ENCODE results near the gene CLSTN3. TPM values are rescaled to one million over a fixed set of nuclear protein-coding genes. Genes with fewer than 3 reads are reported as not detected.

Gene CLSTN3
- total and polyA plus RNA-seq, 4 donors, result 6.1 to 37.2 (median 26.8) TPM

DNA sequence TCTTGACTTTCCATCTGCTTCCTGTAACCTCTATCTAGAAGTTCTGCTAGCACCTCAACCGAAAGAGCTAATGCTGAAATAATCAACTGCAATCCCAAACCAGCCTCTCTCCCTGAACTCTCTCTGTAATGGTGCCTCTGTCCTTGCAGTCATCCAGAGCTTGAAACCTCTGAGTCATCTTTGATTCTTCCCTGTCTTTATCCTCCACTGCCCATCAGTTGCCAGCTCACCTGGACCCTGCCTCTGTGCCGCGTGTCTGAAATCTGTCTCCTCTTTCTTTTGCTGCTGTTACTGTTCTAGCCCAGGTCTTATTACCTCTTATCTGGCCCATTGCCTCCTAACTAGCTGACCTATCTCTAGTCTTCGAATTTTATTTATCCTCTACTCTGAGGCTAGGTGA lies 15.5 kb downstream of the CLSTN3 start:
- H3K9ac ChIP-seq (ENCODE audit: low read depth in 1 of 2, low read length in 2 of 2), result no peak overlapping the region
- WGBS, result 86% methylated on average over 4 of the region's 4 CpGs
- H3K36me3 ChIP-seq (ENCODE audit: control insufficient read depth in 4 of 4, insufficient read depth in 3 of 4, low read depth in 1 of 4, low read length in 3 of 4), result peaks cover 4 to 48% (median 31%) of the 10 kb centered on the region in 4 donors
- DNase-seq (ENCODE audit: low spot score), result no peak
- H3K27ac ChIP-seq (ENCODE audit: low read depth in 1 of 2, low read length in 2 of 2), result no peak overlapping the region
- no peak overlapping the region for H3K4me3 ChIP-seq (ENCODE audit: low read depth in 1 of 3, low read length in 3 of 3)
- TF ChIP-seq RAD21 (IDR thresholded peaks at IDR 0.05) (no peak), SP1 (IDR thresholded peaks at IDR 0.05) (no peak), GABPA (IDR thresholded peaks at IDR 0.05 in 1 of 2, conservative IDR thresholded peaks at IDR 0.05 in 1 of 2) (no peak), FOXA2 (IDR thresholded peaks at IDR 0.05) (no peak), FOXA1 (IDR thresholded peaks at IDR 0.05) (no peak), HNF4A (conservative IDR thresholded peaks at IDR 0.05) (no peak), YY1 (IDR thresholded peaks at IDR 0.05) (no peak), EGR1 (IDR thresholded peaks at IDR 0.05; ENCODE audit: low read depth in 2 of 2) (no peak), TAF1 (conservative IDR thresholded peaks at IDR 0.05) (no peak), NR2F2 (IDR thresholded peaks at IDR 0.05) (no peak), HNF4G (IDR thresholded peaks at IDR 0.05) (no peak), CTCF (IDR thresholded peaks at IDR 0.05; ENCODE audit: low read depth, low read length, missing input control) (no peak)
- TF ChIP-seq, protein P1, sequence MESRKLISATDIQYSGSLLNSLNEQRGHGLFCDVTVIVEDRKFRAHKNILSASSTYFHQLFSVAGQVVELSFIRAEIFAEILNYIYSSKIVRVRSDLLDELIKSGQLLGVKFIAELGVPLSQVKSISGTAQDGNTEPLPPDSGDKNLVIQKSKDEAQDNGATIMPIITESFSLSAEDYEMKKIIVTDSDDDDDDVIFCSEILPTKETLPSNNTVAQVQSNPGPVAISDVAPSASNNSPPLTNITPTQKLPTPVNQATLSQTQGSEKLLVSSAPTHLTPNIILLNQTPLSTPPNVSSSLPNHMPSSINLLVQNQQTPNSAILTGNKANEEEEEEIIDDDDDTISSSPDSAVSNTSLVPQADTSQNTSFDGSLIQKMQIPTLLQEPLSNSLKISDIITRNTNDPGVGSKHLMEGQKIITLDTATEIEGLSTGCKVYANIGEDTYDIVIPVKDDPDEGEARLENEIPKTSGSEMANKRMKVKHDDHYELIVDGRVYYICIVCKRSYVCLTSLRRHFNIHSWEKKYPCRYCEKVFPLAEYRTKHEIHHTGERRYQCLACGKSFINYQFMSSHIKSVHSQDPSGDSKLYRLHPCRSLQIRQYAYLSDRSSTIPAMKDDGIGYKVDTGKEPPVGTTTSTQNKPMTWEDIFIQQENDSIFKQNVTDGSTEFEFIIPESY (IDR thresholded peaks at IDR 0.05), result no peak
- TF ChIP-seq, protein P2, sequence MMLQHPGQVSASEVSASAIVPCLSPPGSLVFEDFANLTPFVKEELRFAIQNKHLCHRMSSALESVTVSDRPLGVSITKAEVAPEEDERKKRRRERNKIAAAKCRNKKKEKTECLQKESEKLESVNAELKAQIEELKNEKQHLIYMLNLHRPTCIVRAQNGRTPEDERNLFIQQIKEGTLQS (IDR thresholded peaks at IDR 0.05), result no peak
- TF ChIP-seq, protein P3, sequence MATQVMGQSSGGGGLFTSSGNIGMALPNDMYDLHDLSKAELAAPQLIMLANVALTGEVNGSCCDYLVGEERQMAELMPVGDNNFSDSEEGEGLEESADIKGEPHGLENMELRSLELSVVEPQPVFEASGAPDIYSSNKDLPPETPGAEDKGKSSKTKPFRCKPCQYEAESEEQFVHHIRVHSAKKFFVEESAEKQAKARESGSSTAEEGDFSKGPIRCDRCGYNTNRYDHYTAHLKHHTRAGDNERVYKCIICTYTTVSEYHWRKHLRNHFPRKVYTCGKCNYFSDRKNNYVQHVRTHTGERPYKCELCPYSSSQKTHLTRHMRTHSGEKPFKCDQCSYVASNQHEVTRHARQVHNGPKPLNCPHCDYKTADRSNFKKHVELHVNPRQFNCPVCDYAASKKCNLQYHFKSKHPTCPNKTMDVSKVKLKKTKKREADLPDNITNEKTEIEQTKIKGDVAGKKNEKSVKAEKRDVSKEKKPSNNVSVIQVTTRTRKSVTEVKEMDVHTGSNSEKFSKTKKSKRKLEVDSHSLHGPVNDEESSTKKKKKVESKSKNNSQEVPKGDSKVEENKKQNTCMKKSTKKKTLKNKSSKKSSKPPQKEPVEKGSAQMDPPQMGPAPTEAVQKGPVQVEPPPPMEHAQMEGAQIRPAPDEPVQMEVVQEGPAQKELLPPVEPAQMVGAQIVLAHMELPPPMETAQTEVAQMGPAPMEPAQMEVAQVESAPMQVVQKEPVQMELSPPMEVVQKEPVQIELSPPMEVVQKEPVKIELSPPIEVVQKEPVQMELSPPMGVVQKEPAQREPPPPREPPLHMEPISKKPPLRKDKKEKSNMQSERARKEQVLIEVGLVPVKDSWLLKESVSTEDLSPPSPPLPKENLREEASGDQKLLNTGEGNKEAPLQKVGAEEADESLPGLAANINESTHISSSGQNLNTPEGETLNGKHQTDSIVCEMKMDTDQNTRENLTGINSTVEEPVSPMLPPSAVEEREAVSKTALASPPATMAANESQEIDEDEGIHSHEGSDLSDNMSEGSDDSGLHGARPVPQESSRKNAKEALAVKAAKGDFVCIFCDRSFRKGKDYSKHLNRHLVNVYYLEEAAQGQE (IDR thresholded peaks at IDR 0.05), result no peak
- TF ChIP-seq, protein P4, sequence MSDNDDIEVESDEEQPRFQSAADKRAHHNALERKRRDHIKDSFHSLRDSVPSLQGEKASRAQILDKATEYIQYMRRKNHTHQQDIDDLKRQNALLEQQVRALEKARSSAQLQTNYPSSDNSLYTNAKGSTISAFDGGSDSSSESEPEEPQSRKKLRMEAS (IDR thresholded peaks at IDR 0.05), result no peak
- H3K4me1 ChIP-seq (ENCODE audit: control insufficient read depth in 4 of 4, insufficient read depth in 4 of 4, low read length in 3 of 4), result peaks cover 3 to 30% (median 18%) of the 10 kb centered on the region in 4 donors
- no peaks in the 10 kb centered on the region for H3K27me3 ChIP-seq (ENCODE audit: control insufficient read depth in 4 of 4, insufficient read depth in 4 of 4, low read length in 3 of 4)
- no peaks in the 10 kb centered on the region for H3K9me3 ChIP-seq (ENCODE audit: control insufficient read depth in 4 of 4, low read length in 3 of 4)

DNA sequence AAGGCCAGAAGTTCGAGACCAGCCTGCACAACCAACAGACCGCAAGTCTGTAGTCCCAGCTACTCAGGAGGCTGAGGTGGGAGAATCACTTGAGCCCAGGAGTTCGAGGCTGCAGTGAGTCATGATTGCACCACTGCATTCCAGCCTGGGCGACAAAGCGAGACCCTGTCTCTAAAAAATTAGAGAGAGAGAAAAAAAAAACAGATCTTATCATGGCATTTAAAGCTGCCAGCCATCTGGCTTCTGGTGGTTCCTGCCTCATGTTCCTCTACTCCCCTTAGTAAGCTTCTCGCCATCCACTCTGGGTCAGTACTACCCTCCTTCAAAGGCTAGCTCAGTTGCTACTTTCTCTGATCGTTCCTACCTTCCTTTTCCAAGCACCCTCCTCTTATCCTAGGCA lies 16.1 kb downstream of the CLSTN3 start:
- 94% methylated on average over 7 of the region's 7 CpGs for WGBS
- no peaks in the 10 kb centered on the region for H3K27me3 ChIP-seq (ENCODE audit: control insufficient read depth in 4 of 4, insufficient read depth in 4 of 4, low read length in 3 of 4)
- no peak overlapping the region for H3K4me3 ChIP-seq (ENCODE audit: low read depth in 1 of 3, low read length in 3 of 3)
- no peak overlapping the region for H3K9ac ChIP-seq (ENCODE audit: low read depth in 1 of 2, low read length in 2 of 2)
- H3K9me3 ChIP-seq (ENCODE audit: control insufficient read depth in 4 of 4, low read length in 3 of 4), result no peaks in the 10 kb centered on the region
- H3K4me1 ChIP-seq (ENCODE audit: control insufficient read depth in 4 of 4, insufficient read depth in 4 of 4, low read length in 3 of 4), result peaks cover 3 to 35% (median 23%) of the 10 kb centered on the region in 4 donors
- peak overlapping the region in 1 of 2 donors; percentile 49 for H3K27ac ChIP-seq (ENCODE audit: low read depth in 1 of 2, low read length in 2 of 2)
- peaks cover 4 to 44% (median 31%) of the 10 kb centered on the region in 4 donors for H3K36me3 ChIP-seq (ENCODE audit: control insufficient read depth in 4 of 4, insufficient read depth in 3 of 4, low read depth in 1 of 4, low read length in 3 of 4)
- DNase-seq (ENCODE audit: low spot score), result no peak
- no peak for TF ChIP-seq SP1 (IDR thresholded peaks at IDR 0.05)
- TF ChIP-seq, protein P3 (IDR thresholded peaks at IDR 0.05), result no peak
- TF ChIP-seq, protein P1 (IDR thresholded peaks at IDR 0.05), result no peak
- TF ChIP-seq RXRA (IDR thresholded peaks at IDR 0.05), result no peak
- TF ChIP-seq FOXA1 (IDR thresholded peaks at IDR 0.05), result no peak
- TF ChIP-seq YY1 (IDR thresholded peaks at IDR 0.05), result no peak
- TF ChIP-seq, protein P2 (IDR thresholded peaks at IDR 0.05), result no peak
- no peak for TF ChIP-seq HNF4A (conservative IDR thresholded peaks at IDR 0.05)
- no peak for TF ChIP-seq TAF1 (conservative IDR thresholded peaks at IDR 0.05)
- TF ChIP-seq GABPA (IDR thresholded peaks at IDR 0.05 in 1 of 2, conservative IDR thresholded peaks at IDR 0.05 in 1 of 2), result no peak
- no peak for TF ChIP-seq JUND (IDR thresholded peaks at IDR 0.05)
- TF ChIP-seq NR2F2 (IDR thresholded peaks at IDR 0.05), result no peak

Data from liver (tissue), 9 donors.